Osteocyte (in vitro differentiated cells): ENCODE measurements around the gene TLDC2. TPM values are rescaled to one million over a fixed set of nuclear protein-coding genes. Genes with fewer than 3 reads are reported as not detected.

ENCODE experiments used
- DNase-seq: peaks from one replicate; pipeline ENCODE4 v3.0.0; 2021; ENCODE audit warnings: mixed read lengths; ENCODE audit not compliant: unreplicated experiment; ENCODE audit errors: extremely low spot score
- H3K27ac Mint-ChIP-seq: one replicate; pipeline ENCODE4 v1.8.0; 2021; ENCODE audit warnings: mild to moderate bottlenecking, mixed read lengths; ENCODE audit not compliant: unreplicated experiment
- H3K27me3 Mint-ChIP-seq: one replicate; pipeline ENCODE4 v1.8.0; 2021; ENCODE audit warnings: mixed read lengths; ENCODE audit not compliant: unreplicated experiment
- H3K36me3 Mint-ChIP-seq: one replicate; pipeline ENCODE4 v1.8.0; 2021; ENCODE audit warnings: mixed read lengths; ENCODE audit not compliant: unreplicated experiment
- H3K4me1 Mint-ChIP-seq: one replicate; pipeline ENCODE4 v1.8.0; 2021; ENCODE audit warnings: mixed read lengths; ENCODE audit not compliant: unreplicated experiment
- H3K4me3 Mint-ChIP-seq: one replicate; pipeline ENCODE4 v1.8.0; 2021; ENCODE audit warnings: mild to moderate bottlenecking, moderate library complexity, mixed read lengths; ENCODE audit not compliant: unreplicated experiment
- H3K9me3 Mint-ChIP-seq: one replicate; pipeline ENCODE4 v1.8.0; 2021; ENCODE audit warnings: mixed read lengths; ENCODE audit not compliant: unreplicated experiment
- total RNA-seq: library from RNA; stranded (reverse); gene quantifications from 2 replicates; pipeline ENCODE4 v1.2.1, GENCODE V29; 2021
- TF ChIP-seq, protein P1 (sequence below): fragments of 200-600 bp; sonication (generic); IDR thresholded peaks from 2 replicates; pipeline ENCODE4 v1.5.0; 2021; ENCODE audit warnings: antibody characterized with exemption, mild to moderate bottlenecking, moderate library complexity

TLDC2 gene
- total RNA-seq, 1 donor from 2014 or later = not detected

DNA sequence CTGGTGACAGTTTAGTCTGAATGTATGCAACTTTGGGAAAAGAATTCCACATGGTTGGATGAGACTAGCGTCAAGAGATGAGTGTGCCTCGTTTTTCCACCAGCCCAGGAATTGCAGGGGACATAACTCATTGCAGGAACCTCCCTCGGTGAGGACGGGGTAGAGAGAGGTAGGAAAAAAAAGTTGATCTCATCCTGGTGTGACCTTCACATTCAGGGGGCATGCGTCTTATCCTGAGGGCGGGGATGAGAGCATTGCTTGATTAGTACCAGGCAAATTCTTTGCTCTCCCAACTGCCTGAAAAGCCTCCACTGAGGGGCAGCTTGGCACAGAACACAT lies 11.8 kb downstream of the TLDC2 start:
- H3K9me3 Mint-ChIP-seq = no peaks in the 10 kb centered on the region
- H3K4me3 Mint-ChIP-seq = no peak overlapping the region
- H3K36me3 Mint-ChIP-seq = peaks cover 8% of the 10 kb centered on the region
- TF ChIP-seq, protein P1, sequence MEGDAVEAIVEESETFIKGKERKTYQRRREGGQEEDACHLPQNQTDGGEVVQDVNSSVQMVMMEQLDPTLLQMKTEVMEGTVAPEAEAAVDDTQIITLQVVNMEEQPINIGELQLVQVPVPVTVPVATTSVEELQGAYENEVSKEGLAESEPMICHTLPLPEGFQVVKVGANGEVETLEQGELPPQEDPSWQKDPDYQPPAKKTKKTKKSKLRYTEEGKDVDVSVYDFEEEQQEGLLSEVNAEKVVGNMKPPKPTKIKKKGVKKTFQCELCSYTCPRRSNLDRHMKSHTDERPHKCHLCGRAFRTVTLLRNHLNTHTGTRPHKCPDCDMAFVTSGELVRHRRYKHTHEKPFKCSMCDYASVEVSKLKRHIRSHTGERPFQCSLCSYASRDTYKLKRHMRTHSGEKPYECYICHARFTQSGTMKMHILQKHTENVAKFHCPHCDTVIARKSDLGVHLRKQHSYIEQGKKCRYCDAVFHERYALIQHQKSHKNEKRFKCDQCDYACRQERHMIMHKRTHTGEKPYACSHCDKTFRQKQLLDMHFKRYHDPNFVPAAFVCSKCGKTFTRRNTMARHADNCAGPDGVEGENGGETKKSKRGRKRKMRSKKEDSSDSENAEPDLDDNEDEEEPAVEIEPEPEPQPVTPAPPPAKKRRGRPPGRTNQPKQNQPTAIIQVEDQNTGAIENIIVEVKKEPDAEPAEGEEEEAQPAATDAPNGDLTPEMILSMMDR = no peak
- H3K27ac Mint-ChIP-seq = no peak overlapping the region
- H3K27me3 Mint-ChIP-seq = peaks cover 3% of the 10 kb centered on the region
- peaks cover 11% of the 10 kb centered on the region for H3K4me1 Mint-ChIP-seq
- DNase-seq = no peak

DNA sequence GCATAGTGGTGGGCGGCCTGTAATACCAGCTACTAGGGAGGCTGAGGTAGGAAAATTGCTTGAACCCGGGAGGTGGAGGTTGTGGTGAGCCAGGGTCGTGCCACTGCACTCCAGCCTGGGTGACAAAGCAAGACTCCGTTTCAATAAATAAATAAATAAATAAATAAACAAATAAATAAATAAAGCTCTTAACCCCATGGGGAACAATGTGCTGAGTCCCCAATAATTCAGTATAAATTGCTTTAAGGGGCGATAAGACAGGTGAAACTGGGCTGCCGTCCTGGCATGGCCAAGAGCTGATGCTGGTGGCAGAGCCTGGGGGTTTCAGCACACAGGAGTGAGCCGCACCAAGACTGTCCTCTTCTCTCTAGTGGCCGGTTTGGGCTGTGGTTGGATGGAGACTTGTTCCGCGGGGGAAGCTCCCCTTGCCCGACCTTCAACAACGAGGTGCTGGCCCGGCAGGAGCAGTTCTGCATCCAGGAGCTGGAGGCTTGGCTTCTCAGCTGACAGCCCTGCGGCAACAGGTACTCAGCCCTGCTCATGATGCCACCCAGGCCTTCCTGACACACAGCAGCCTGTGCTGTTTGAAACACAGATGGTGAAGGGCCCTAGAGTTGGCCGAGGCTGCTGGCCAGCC lies 13.1 kb downstream of the TLDC2 start:
- no peak overlapping the region for H3K4me3 Mint-ChIP-seq
- H3K27me3 Mint-ChIP-seq = no peaks in the 10 kb centered on the region
- TF ChIP-seq, protein P1 = no peak
- H3K9me3 Mint-ChIP-seq = no peaks in the 10 kb centered on the region
- peaks cover 8% of the 10 kb centered on the region for H3K36me3 Mint-ChIP-seq
- H3K27ac Mint-ChIP-seq = no peak overlapping the region
- H3K4me1 Mint-ChIP-seq = peaks cover 11% of the 10 kb centered on the region
- no peak for DNase-seq

DNA sequence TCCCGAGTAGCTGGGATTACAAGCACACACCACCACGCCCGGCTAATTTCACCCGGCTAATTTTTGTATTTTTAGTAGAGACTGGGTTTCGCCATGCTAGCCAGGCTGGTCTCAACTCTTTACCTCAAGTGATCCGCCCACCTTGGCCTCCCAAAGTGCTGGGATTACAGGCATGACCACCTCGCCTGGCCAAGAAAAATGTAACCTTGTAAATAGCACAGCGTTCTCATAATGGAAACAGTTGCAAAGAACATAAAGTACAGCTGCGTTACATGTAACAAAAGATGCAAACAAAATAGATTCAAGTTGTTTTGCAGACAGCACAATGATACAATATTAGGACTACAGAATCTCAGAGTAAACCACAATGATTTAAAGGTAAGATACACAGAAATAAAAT lies 14.6 kb downstream of the TLDC2 start:
- no peak for DNase-seq
- no peak overlapping the region for H3K27ac Mint-ChIP-seq
- H3K4me3 Mint-ChIP-seq = no peak overlapping the region
- no peaks in the 10 kb centered on the region for H3K9me3 Mint-ChIP-seq
- peaks cover 11% of the 10 kb centered on the region for H3K4me1 Mint-ChIP-seq
- TF ChIP-seq, protein P1 = no peak
- peaks cover 8% of the 10 kb centered on the region for H3K36me3 Mint-ChIP-seq
- H3K27me3 Mint-ChIP-seq = no peaks in the 10 kb centered on the region

DNA sequence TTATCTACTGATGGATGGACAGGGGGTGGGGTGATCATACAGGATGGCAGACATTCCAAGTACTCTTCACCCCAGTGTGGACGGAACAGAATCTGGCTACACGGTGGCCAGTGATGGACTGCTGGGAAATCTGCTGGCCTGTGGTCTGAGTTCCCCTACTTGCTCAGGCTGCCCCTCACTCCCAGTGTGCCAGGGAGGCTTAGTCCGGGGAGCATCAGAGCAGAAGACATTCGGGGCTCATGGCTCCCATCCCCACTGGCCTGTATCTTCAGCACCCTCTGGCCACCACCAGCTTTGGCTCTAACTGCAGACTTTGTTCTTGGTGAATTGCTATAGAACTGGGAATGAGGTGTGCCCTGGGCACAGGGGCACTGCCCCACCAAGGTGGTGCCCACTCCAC lies 15.3 kb downstream of the TLDC2 start:
- no peaks in the 10 kb centered on the region for H3K9me3 Mint-ChIP-seq
- DNase-seq = no peak
- no peaks in the 10 kb centered on the region for H3K27me3 Mint-ChIP-seq
- H3K27ac Mint-ChIP-seq = no peak overlapping the region
- H3K36me3 Mint-ChIP-seq = peaks cover 8% of the 10 kb centered on the region
- TF ChIP-seq, protein P1 = no peak
- H3K4me1 Mint-ChIP-seq = peaks cover 11% of the 10 kb centered on the region
- no peak overlapping the region for H3K4me3 Mint-ChIP-seq

DNA sequence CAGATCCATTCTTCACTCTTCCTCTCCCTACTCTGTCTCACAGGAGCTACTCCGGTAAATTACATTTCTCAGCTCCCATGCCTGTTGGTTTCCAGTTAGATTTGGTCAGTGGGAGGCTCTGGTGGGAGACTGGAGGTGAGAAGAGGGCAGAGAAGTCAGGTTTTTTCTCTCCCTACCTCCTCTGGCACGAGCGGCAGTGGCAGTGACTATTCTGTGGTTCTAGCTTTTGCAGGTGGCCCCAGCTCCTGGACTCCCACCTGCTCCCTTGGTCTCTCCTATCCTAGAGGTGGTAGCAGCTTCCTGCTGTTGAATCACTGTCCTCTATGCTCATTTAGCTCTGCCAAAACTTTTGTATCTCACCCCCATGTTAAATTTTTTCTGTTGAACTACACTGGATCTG lies 17.9 kb downstream of the TLDC2 start:
- Mint-ChIP-seq H3K27me3 (no peaks in the 10 kb centered on the region), H3K27ac (no peak overlapping the region), H3K9me3 (no peaks in the 10 kb centered on the region), H3K4me1 (no peaks in the 10 kb centered on the region), H3K4me3 (no peak overlapping the region), H3K36me3 (peaks cover 11% of the 10 kb centered on the region)
- no peak for DNase-seq
- TF ChIP-seq, protein P1 = no peak
